ENCODE data around the gene C6orf89. TPM values are rescaled to one million over a fixed set of nuclear protein-coding genes. Genes with fewer than 3 reads are reported as not detected.

C6orf89 gene
- polyA plus RNA-seq, 1 donor from 2014 or later: 29.9 TPM

GRCh38 chr6:36863670-36864540, 21.8 kb upstream of the C6orf89 start:
- Mint-ChIP-seq H3K27ac (no peak overlapping the region), H3K36me3 (peaks cover 14% of the 10 kb centered on the region), H3K9me3 (no peaks in the 10 kb centered on the region), H3K27me3 (no peaks in the 10 kb centered on the region), H3K4me3 (no peak overlapping the region), H3K4me1 (peaks cover 10% of the 10 kb centered on the region in 3 donors)

- Mint-ChIP-seq H3K4me1 (peaks cover 7 to 12% (median 10%) of the 10 kb centered on the region in 3 donors), H3K9me3 (no peaks in the 10 kb centered on the region), H3K36me3 (peaks cover 12% of the 10 kb centered on the region), H3K27ac (no peak overlapping the region), H3K27me3 (no peaks in the 10 kb centered on the region), H3K4me3 (no peak overlapping the region)
Measured at GRCh38 chr6:36865835-36866234, 19.9 kb upstream of the C6orf89 start.

- H3K27me3 Mint-ChIP-seq: no peaks in the 10 kb centered on the region
- H3K36me3 Mint-ChIP-seq: peaks cover 12% of the 10 kb centered on the region
- H3K4me3 Mint-ChIP-seq: peak overlapping the region in 1 of 4 donors; percentile 22
- H3K27ac Mint-ChIP-seq: peak overlapping the region in 1 of 3 donors; percentile 73
- H3K9me3 Mint-ChIP-seq: no peaks in the 10 kb centered on the region
- peaks cover 7 to 12% (median 10%) of the 10 kb centered on the region in 3 donors for H3K4me1 Mint-ChIP-seq
Measured at GRCh38 chr6:36867471-36868224, 18.1 kb upstream of the C6orf89 start.

- Mint-ChIP-seq H3K9me3 (no peaks in the 10 kb centered on the region), H3K36me3 (peaks cover 2% of the 10 kb centered on the region), H3K4me3 (peak overlapping the region in 1 of 4 donors; percentile 11), H3K4me1 (peaks cover 16 to 25% (median 18%) of the 10 kb centered on the region in 3 donors), H3K27me3 (no peaks in the 10 kb centered on the region), H3K27ac (no peak overlapping the region)
Measured at GRCh38 chr6:36871686-36872085, 14.1 kb upstream of the C6orf89 start.

GRCh38 chr6:36873115-36873514, 12.6 kb upstream of the C6orf89 start:
- peak overlapping the region in 1 of 3 donors; percentile 32 for H3K27ac Mint-ChIP-seq
- H3K36me3 Mint-ChIP-seq: peaks cover 2% of the 10 kb centered on the region
- peaks cover 14 to 22% (median 15%) of the 10 kb centered on the region in 3 donors for H3K4me1 Mint-ChIP-seq
- no peaks in the 10 kb centered on the region for H3K9me3 Mint-ChIP-seq
- H3K27me3 Mint-ChIP-seq: no peaks in the 10 kb centered on the region
- peak overlapping the region; percentile 94 to 100 (median 100) for H3K4me3 Mint-ChIP-seq

GRCh38 chr6:36873612-36874442, 11.9 kb upstream of the C6orf89 start:
- Mint-ChIP-seq H3K36me3 (peaks cover 2% of the 10 kb centered on the region), H3K4me1 (peaks cover 13 to 22% (median 13%) of the 10 kb centered on the region in 3 donors)

GRCh38 chr6:36874443-36875249, 11.1 kb upstream of the C6orf89 start, which contains the start of gene PPIL1:
Gene PPIL1 (minus strand): TSS chr6:36874803. CDS start chr6:36874772, 31 bp downstream.
- Mint-ChIP-seq H3K4me1 (peaks cover 13 to 22% (median 13%) of the 10 kb centered on the region in 3 donors), H3K4me3 (peak within 1 kb of the TSS; percentile 94 to 100 (median 100)), H3K9me3 (no peaks in the 10 kb centered on the region), H3K27me3 (peaks cover 6% of the 10 kb centered on the region), H3K27ac (peak within 1 kb of the TSS; percentile 70 to 99 (median 98)), H3K36me3 (no peaks in the 10 kb centered on the region)

More at GRCh38 chr6:36873612-36874442, 11.9 kb upstream of the C6orf89 start:
- H3K27me3 Mint-ChIP-seq: peaks cover 2% of the 10 kb centered on the region
- H3K4me3 Mint-ChIP-seq: peak overlapping the region; percentile 94 to 100 (median 100)
- peak overlapping the region; percentile 70 to 99 (median 98) for H3K27ac Mint-ChIP-seq
- H3K9me3 Mint-ChIP-seq: no peaks in the 10 kb centered on the region

GRCh38 chr6:36875250-36875633, 10.5 kb upstream of the C6orf89 start:
- H3K27me3 Mint-ChIP-seq: peaks cover 6% of the 10 kb centered on the region
- H3K4me3 Mint-ChIP-seq: peak overlapping the region; percentile 94 to 100 (median 100)
- no peaks in the 10 kb centered on the region for H3K36me3 Mint-ChIP-seq
- H3K9me3 Mint-ChIP-seq: no peaks in the 10 kb centered on the region
- H3K27ac Mint-ChIP-seq: peak overlapping the region; percentile 70 to 99 (median 98)
- H3K4me1 Mint-ChIP-seq: peaks cover 13 to 21% (median 13%) of the 10 kb centered on the region in 3 donors

GRCh38 chr6:36884610-36885009, 1.1 kb upstream of the C6orf89 start:
- Mint-ChIP-seq H3K4me1 (peaks cover 13 to 26% (median 26%) of the 10 kb centered on the region in 3 donors), H3K27ac (peak overlapping the region in 1 of 3 donors; percentile 94), H3K9me3 (no peaks in the 10 kb centered on the region), H3K36me3 (peaks cover 3% of the 10 kb centered on the region), H3K27me3 (no peaks in the 10 kb centered on the region), H3K4me3 (peak overlapping the region in 1 of 4 donors; percentile 58)

GRCh38 chr6:36886950-36887618, 1.3 kb downstream of the C6orf89 start:
- H3K4me3 Mint-ChIP-seq: peak overlapping the region; percentile 29 to 94 (median 84)
- peaks cover 3% of the 10 kb centered on the region for H3K36me3 Mint-ChIP-seq
- peak overlapping the region in 2 of 3 donors; percentile 10 to 98 for H3K27ac Mint-ChIP-seq
- no peaks in the 10 kb centered on the region for H3K27me3 Mint-ChIP-seq
- H3K4me1 Mint-ChIP-seq: peaks cover 16 to 28% (median 26%) of the 10 kb centered on the region in 3 donors
- no peaks in the 10 kb centered on the region for H3K9me3 Mint-ChIP-seq

GRCh38 chr6:36888115-36888643, 2.4 kb downstream of the C6orf89 start:
- H3K4me1 Mint-ChIP-seq: peaks cover 16 to 28% (median 26%) of the 10 kb centered on the region in 3 donors
- H3K4me3 Mint-ChIP-seq: peak overlapping the region in 3 of 4 donors; percentile 2 to 47 (median 32)
- peak overlapping the region in 2 of 3 donors; percentile 6 to 8 for H3K27ac Mint-ChIP-seq
- no peaks in the 10 kb centered on the region for H3K27me3 Mint-ChIP-seq
- peaks cover 3% of the 10 kb centered on the region for H3K36me3 Mint-ChIP-seq
- no peaks in the 10 kb centered on the region for H3K9me3 Mint-ChIP-seq

- peak overlapping the region; percentile 6 to 54 (median 8) for H3K27ac Mint-ChIP-seq
- H3K36me3 Mint-ChIP-seq: peaks cover 3% of the 10 kb centered on the region
- H3K4me1 Mint-ChIP-seq: peaks cover 16 to 28% (median 26%) of the 10 kb centered on the region in 3 donors
- H3K27me3 Mint-ChIP-seq: no peaks in the 10 kb centered on the region
- H3K4me3 Mint-ChIP-seq: peak overlapping the region in 2 of 4 donors; percentile 22 to 47
- no peaks in the 10 kb centered on the region for H3K9me3 Mint-ChIP-seq
Measured at GRCh38 chr6:36888654-36889481, 3.1 kb downstream of the C6orf89 start.
